HG02642 (cell line): ENCODE results near the gene SLIT1.
A peak's percentile ranks its signal among the peaks of the same experiment; 100 is the strongest.

Experiments used
- ATAC-seq: cut with Tn5 transposase; IDR thresholded peaks from one replicate; pipeline ENCODE4 v1.9.1; 2021; ENCODE audit warnings: mild to moderate bottlenecking; ENCODE audit not compliant: unreplicated experiment, poor library complexity

Gene SLIT1

DNA sequence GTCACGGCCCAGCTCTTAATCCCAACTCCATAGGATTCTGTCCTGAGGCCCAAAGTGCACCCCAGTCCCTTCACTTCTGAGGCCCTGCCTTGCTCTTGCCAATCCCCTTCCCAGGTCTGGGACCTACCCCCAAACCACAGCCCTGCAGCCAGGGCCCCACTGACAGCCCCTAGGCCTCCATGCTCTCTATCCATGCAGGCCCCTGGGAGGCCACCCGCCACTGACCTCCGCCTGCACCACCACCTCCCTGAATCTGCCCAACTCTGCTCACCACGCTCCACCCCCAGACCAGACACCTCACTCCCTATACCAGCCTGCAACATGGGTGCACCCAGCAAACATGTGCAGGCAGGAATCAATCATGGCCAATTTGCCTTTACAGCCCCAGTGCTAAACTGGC, 10.2 kb downstream of the SLIT1 start:
- no peak for ATAC-seq

DNA sequence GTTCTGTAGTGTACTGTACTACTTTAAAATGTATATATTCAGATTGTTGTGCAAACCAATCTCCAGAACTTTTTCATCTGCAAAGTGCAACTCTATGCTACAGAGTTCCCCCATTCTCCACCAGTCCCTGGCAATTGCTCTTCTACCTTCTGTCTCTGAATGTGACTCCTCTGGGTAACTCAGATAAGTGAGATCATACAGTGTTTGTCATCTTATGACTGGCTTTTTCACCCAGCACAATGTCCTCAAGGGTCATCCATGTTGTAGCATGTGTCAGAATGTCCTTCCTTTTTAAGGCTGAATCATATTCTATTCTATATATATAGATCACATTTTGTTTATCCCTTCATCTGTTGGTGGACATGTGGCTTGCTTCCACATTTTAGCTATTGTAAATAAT, 10.8 kb downstream of the SLIT1 start:
- ATAC-seq = no peak

DNA sequence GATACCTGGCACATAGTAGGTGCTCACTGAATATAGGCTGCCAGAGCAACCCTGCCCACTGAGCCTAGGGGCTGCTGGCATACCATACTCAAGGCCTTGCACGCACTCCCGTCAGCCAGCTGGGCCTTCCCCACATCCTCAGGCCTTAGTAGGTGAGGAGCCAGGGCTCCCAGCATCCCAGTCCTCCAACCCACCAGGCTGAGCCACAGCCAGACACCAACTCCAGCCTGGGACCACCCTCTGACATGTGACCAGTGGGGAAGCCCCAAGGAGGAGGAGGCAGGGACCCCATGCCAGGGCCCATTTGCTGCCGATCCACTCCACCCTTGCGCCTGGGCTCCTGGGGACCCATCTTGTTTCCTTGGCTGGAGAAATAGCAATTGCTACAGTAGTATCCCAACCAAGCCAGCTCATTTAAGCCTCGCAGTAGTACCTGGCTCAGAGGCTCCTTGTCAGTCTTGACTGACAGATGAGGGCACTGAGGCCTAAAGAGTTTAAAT, 11.4 kb downstream of the SLIT1 start:
- ATAC-seq = no peak

DNA sequence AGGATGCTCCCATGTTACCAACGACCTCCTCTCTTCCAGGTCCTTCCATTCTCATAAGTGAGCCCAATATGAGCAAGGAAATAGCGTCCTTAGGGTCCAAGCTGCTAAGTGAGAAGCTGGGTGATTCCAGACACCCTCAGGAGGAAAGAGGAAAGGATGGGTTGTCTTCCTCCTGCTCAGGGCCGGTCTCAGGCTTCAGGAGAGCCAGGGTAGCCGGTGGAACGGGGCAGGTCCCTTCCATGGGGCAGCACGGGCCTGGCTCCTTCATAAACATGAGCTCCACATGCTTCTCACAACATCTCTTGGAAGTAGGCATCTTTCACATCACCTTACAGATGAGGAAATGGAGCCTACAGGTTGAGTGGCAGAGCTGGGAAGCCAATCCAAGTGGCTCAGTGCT, 12.7 kb downstream of the SLIT1 start:
- ATAC-seq = no peak

DNA sequence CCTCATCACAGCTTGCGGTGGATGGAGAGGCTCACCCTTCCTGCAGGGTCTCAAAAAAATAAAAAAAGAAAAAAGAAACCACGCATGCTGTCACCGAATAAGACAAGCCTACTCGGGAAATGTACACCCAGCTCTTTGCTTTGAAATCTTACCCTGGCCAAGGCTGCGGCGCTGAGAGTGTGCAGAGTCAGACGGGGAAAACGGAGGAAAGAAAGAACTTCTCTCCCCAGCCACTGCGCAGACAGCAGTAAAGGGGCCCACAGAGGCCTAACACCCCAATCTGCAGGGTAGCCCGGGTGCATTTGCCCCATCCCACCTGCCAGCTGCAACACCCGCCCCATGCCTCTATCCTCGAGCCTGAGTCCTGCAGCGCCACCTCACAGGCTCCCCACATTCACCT, 14.8 kb downstream of the SLIT1 start:
- ATAC-seq = no peak

DNA sequence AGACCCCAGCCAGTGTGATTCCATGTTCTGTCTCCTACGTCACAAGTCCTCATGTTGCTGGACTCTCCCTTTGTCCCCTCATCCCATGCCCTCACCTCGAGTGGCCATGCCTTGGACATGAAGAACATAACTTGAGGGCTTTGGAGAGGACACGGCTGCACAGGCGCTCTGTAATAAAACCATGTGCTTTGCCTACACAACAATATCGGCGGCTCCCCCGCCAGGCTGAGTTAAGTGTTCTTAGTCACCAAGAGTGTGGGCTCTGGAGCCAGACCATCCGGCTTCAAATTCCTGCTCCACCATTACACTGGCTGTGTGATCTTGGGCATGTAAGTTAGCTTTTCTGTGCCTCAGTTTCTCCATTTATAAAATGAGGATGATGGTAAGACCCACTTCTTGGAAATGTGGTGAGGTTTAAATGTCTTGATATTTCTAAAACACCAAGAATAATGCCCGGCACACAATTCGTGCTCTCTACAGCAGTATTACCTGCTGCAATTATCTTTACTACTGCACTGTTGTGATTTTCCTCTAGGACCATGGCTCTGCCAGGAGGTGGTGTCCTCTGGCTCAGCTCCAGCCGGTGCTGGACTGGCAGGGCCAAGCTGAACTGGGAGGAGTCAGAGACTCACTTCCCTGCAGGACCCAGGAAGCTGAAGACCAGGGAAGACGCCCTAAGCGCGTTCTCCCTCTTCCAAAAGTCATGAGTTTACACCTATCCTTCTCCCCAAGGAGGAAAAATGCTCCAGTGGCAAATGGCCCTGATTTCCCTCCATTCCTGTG, 15.7 kb downstream of the SLIT1 start:
- no peak for ATAC-seq

DNA sequence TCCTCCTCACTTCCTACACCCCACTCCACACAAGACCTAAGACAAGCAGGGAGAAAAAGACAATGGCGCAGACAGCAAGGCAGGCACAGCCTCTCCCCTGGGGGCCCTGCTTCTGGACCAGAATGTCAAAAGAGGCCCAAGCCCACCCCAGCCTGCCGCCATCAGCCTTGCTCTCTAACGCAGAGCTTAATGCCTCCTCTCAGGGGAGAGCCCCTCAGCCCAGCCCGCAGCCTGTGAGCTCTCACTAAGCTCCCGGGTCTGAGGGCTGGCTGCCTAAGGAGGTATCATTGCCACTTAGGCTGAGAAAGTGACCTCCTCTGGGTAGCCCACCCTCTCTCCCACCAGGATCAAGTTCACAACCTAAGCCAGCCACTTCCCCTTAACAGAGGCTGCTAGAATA, 16.7 kb downstream of the SLIT1 start:
- no peak for ATAC-seq

DNA sequence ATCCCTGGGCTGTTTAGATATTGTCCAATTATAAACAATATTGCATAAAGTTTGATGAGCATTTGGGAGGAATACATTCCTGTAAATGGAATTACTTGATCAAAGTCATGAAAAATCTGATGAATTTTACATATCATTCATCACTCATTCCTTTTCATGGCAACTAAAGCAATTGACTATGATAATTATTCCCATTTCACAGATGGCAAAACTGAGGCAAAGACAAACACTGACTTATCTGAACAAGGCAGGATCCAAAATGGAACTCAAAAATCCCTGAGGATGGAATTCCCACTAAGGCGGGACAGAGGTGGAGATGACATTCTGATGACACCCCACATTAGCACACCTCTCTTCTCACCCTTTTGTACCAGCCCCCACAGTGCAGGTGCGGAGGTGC, 17.1 kb downstream of the SLIT1 start:
- no peak for ATAC-seq

DNA sequence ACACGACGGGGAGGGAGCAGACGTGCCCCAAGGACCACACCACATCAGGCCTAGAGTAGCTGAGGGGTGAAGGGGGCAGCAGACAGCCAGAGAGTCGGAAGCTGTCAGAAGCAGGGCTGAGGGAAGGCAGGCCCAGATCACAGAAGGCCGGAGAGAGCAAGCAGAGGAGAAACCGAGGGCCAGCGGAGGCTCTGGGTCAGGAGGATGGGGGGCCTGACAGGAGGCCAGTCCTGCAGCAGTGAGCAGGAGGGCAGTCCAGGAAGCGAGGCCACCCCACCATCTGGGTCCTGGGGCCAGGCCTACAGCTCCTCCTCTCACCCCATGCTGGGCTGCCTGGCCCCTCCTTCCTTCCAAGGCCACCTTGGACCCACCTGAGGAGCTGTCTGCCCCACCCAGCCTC, 20.3 kb downstream of the SLIT1 start:
- no peak for ATAC-seq

DNA sequence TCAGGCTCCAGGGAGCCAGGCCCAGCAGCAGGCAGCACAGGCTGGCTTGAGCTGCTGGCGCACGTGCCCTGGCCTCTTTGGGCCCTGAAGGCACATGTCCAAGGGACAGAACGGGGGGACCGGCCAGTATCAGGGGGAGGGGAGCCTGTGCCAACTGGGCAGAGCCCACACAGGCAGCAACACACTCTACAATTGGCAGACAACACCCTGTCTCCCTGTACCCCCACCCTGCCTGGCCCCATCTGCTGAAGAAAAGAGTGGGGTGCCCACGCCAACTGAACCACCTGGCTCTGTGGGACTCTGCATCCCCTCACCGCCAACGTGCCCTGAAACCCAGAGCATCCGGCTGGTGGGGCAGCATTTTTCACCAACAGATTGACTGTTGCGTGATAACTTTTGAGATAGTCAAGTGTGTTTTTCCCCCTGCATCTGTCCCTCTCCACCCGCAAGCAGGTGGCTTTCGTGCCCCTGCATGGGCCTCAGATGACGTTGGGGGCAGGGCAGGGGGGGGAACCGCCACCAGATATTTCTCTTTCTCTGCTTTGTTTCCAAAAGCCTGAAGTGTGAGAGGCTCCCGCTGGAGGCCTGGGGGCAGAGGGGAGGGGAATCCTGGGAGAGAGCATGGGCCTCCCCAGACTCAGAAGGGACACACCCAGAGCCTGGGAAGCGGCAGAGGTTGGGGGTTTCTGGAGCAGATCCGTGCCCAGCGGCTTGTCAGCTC, 21.8 kb downstream of the SLIT1 start:
- ATAC-seq = no peak

DNA sequence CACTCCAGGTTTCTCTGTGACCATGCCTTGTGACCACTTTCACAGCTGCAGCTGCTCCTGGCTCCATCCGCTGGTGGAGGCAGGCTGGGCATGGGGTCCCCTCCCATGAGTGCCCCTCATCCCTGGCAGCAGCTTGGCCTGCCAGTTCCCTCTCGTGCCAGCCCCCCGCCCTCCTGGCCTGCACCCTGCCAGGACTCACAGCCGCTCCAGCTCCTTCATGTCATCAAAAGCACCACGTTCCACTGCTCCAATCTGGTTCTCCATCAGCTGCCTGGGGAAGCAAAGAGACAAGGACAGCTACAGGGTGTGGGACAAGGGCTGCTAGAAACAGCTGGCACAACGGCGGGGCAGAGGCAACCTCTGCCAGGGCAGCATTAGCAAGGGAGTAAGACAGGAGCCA, 22.6 kb downstream of the SLIT1 start:
- ATAC-seq = no peak

DNA sequence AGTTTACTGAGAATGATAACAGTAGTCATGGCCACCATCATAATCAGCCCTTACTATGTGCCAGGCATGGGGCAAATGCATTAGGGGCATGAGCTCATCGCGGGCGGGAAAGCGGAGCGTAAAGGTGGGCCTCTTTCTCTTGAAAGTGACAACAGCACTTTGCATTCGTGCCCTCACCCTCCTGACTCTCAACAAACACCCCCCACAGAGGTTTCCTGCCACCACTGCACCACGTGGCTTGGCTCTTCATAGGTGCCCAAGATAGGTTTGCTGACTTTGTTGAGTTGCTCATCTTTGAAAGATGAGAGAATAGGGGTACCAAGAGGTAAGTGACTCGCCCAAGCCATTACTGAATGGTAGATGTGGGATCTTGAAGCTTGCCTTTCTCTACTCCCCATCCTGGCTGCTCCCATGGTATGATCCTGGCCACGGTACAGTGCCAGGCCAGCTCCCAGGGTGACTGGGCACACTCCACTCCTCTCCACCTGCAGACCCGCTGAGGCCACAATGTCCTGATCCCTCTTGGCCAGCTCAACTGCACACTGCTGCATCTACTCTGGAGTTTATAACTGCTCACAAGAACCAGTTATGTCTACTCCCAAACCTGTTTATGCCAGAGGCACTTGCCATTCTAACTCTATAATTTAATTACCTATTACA, 26.0 kb downstream of the SLIT1 start:
- no peak for ATAC-seq

DNA sequence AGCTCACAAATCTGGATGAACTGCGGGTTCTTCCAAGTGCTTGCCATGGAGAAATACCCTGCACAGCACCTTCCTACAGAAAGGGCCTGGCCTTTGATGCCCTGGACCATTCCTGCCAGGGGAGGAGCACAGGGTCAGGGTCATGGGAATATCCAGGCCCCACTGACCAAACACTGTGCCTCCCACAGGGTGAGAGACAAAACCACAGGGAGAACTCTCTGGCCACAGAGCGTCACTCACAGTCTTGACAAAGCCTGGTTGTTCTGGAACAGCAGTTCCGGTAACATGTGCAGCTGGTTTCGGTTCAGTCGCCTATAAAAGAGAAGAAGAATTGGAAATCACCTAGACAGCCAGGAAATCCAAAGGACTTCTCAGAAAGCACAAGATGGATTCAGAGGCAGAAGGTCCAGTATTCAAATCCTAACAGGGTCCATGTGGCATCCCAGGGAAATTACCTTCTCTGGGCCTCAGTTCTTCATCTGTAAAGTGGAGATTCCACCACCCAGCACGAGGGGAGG, 28.1 kb downstream of the SLIT1 start:
- peak; percentile 61 for ATAC-seq

DNA sequence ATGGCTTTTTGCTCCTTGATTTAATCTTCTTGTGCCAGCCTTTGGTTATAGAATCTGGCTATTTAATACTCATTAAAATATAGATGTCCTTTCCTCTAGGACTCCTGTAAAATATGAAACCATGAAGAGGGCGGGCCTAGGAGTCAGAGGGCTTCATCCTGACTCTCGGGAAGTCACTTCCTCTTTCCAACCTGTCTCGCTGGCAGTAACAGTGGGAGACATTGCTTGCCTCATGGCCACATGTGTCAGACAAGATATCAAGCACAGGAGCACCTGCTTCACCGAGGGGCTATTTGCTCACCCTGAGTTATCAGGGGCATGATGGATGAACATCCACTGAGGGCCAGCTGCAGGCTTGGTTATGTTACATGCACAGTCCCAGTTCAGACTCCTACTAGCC, 31.0 kb downstream of the SLIT1 start:
- no peak for ATAC-seq

DNA sequence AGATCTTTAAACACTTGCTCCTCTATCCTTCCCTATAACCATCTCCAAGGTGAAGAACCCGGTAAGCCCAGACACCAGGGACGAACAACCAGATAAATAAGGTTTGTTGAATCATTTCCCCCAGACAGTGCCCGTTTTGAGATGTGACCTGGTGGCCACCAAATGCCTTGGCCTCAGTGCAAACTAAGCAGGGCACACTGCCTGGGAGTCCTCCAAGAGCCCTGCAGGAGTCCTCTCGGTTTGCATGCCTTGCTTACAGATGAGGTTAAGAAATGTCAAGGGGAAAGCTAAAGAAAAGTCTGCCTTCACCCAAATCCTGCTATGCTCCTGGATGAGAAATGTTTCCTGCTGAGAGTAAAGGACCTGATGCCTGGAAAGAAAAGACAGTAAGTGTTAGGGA, 31.6 kb downstream of the SLIT1 start:
- no peak for ATAC-seq

DNA sequence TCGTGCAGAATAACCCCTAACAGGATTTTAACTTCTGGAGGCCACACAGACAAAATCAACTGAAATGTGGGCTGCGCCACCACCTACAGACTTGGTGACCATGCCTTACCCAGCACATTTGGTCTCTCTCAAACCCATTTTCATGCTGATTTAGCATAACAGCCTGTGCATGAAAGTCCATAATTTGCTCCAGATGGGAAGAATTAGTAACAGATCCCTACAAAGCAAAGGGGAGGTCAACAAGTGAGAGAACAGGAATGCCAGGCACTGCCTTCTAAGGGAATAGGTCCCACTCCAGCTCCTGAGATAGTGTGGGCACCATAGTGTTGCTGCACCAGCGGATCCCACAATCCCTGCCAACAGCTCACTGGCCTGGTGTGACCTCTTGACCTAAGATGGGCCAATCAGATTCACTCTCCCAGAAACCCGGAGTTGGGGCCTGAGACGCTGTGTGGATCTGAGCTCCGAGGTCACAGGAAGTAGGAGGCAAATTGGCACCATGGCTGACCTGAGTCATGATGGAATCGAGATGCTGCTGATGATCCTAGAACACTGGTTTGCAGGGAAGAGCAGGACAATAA, 32.4 kb downstream of the SLIT1 start:
- ATAC-seq = no peak

DNA sequence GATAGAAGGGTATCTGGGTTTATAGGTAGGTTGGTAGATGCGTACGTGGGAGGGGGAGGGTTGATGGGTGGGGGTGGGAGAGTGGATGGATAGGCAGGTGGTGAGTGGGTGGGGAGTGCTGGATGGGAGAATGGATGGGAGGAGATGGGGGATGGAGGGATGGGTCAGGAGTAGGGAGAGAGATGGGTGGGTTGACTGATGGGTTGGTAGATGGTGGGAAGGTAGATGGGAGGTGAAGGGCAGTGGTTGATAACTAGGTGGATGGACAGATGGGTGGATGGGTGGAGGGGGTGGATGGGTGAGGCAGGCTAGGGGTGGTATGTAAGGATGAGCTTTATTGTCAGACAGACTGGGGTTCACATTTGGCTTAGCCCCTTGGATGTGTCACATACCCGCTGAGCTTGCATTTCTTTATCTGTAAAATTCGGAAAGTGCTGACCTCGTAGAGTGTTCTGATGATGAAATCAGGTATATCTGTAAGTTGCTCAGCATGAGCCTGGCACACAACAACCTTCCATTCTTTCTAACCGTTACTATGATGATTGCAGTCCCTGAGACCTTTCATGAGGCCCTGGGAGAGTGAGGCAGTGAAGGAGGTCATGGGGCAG, 34.3 kb downstream of the SLIT1 start:
- ATAC-seq = no peak

DNA sequence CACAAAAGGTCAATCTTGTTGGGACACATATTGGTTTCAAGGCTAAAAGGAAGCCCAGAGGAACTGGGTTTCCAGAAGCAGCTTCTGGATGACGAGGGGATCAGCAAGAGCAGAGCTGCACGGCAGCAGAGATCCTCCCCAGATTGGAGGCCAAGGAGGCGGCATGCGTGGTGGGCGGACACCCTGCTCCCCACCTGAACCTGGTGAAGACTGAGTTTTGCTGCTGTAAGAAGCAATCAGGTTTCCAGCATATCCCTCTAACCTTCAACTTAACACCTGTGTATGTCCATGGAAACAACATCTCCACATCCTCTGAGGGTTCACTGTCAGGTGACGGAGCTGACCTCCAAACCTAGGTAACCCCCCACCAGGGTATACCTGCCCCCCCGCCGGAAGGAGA, 35.1 kb downstream of the SLIT1 start:
- no peak for ATAC-seq

DNA sequence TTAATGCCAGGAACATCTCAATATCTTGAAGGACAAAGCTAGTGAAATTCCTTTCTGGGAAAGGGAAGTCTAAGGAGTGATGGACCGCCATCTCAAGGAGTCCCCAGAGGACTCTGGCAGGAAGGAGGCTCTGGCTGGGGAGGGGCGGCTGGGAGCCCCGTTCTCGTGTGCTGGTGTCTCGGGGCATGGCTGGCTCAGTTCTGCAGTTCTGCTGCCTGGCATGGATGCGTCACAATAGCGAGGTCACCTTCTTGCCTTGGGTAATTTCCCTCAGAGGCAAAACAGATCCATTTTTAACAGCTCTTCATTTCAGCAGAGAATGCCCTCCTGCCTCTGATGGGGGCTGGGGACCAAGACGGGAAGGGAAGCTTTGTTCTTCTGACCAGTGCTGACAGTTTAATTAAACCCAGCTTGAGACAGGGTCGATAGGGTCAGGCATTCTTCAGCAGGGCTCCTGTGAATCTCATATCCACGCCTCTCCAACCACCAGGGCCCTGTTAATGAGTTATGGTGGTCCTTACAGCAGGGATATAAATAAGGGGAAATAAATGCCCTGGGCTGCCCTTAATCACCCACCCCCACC, 35.7 kb downstream of the SLIT1 start:
- no peak for ATAC-seq

DNA sequence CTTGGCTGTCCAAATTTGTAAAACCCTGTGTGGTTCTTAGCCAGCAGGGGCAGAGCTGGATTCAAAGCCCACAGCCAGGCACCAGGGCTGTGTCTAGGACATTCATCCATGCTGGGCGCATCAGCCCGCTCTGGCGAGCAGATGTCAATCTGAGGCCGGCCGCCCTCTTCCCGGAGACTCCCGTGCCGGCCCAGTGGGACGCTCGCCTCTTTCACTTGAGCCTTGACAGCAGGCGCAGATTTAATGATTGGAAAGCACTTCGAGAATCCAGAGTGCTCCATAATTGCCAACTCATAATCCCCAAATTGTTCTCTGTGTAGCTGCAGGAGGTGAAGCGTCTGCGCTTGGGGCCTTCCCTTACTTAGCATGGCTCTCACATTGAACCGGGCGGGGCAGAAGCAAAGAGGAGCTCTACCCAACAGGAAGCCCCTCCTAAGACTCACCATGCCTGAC, 36.7 kb downstream of the SLIT1 start:
- ATAC-seq = no peak
